Measurements from ENCODE around the gene GDF15.

Gene GDF15

GRCh38 chr19:18420930-18421329 is 35.0 kb downstream of the GDF15 start:
- peak overlapping the region; percentile 77 to 98 (median 94) for H3K4me3 ChIP-seq
- peak overlapping the region in 9 of 11 experiments; percentile 84 to 100 (median 95); a peak in 15 of 22 replicates for H3K27ac ChIP-seq
- peak overlapping the region; percentile 91 to 98 (median 95) for H3K4me2 ChIP-seq
- peak overlapping the region; percentile 82 to 98 (median 92) for H3K9ac ChIP-seq
- H3K27me3 ChIP-seq = no peaks in the 10 kb centered on the region
- peaks cover 0 to 14% (median 0%) of the 10 kb centered on the region in 11 experiments; a peak in 6 of 22 replicates for H3K36me3 ChIP-seq
- peaks cover 51 to 62% (median 57%) of the 10 kb centered on the region in 11 experiments for H4K20me1 ChIP-seq
- no peaks in the 10 kb centered on the region for H3K9me3 ChIP-seq (replicated peaks in 1 of 11)
- peaks cover 75 to 94% (median 89%) of the 10 kb centered on the region in 10 experiments for H3K4me1 ChIP-seq
- no peak for TF ChIP-seq Cebpa-rat (IDR thresholded peaks at IDR 0.05)

DNA sequence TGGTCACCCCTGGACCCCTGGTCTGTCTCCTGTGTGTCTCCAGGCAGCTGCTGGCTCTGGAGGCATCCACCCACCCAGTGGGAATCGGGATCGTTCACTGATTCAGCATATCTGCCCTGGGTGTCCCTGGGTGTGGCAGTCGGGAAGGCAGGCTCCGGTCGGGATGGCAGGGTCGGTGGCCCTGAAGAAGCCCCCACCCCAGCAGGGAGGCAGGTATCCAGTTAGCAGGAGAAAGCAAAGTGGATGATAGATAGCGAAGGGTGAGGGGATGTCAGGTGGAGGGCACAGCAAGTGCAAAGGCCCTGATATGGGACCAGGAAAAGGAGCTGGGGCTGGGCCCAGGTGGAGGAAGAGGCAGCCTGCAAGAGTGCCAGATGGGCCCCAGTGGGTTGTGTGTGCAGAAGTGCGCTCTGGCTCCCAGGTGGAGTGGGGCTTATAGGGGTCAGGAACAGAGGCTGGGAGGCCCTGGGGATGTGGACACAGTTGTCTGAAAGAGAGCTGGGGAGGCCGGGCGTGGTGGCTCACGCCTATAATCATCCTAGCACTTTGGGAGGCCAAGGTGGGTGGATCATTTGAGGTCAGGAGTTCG is 35.5 kb downstream of the GDF15 start:
- H3K36me3 ChIP-seq = peaks cover 0 to 14% (median 0%) of the 10 kb centered on the region in 11 experiments; a peak in 6 of 22 replicates
- no peak for TF ChIP-seq Cebpa-rat (IDR thresholded peaks at IDR 0.05)
- no peaks in the 10 kb centered on the region for H3K27me3 ChIP-seq
- H3K27ac ChIP-seq = peak overlapping the region in 1 of 11 experiments; percentile 92; a peak in 2 of 22 replicates
- H3K4me3 ChIP-seq = peak overlapping the region in 8 of 10 experiments; percentile 82 to 98 (median 96); a peak in 11 of 20 replicates
- H3K4me2 ChIP-seq = peak overlapping the region; percentile 91 to 98 (median 95)
- peaks cover 75 to 94% (median 89%) of the 10 kb centered on the region in 10 experiments for H3K4me1 ChIP-seq
- H3K9me3 ChIP-seq (replicated peaks in 1 of 11) = no peaks in the 10 kb centered on the region
- H3K9ac ChIP-seq = peak overlapping the region; percentile 82 to 98 (median 92); a peak in 20 of 22 replicates
- H4K20me1 ChIP-seq = peaks cover 56 to 67% (median 62%) of the 10 kb centered on the region in 11 experiments

DNA sequence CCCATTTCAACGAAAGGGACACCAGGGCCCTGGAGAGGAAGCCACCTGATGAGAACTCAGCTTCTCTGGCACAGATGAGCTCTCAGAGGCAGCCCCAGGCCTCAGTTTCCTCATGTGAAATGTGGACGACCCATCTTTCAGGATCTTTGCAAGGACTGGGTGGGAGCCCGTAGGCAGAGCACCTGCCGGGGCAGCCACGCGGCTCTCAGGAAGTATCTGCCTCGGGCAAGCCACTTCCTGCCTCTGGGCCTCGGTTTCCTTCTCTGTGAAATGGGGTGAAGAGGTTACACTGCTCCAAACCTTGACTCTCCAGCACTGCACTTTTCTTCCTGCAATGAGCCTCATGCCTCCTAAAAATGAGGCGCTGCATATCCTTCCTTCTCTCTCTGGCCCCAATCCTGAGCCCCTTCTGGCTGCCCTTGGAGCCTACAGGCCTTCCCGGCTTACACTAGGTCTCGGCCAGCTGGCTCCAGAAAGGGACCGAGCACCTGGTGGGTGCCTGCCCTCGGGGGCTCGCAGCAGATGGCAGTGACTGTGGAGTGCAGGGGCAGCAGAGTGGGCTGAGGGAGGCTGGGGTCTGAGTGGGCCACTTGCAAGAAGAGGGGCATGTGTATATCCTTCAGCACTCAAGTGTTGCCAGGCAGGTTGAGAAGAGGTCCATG is 36.7 kb downstream of the GDF15 start:
- no peaks in the 10 kb centered on the region for H3K9me3 ChIP-seq (replicated peaks in 1 of 11)
- peaks cover 84 to 94% (median 90%) of the 10 kb centered on the region in 10 experiments for H3K4me1 ChIP-seq
- no peaks in the 10 kb centered on the region for H3K27me3 ChIP-seq
- H3K4me2 ChIP-seq = peak overlapping the region; percentile 91 to 98 (median 95)
- H3K36me3 ChIP-seq = peaks cover 0 to 23% (median 0%) of the 10 kb centered on the region in 11 experiments; a peak in 7 of 22 replicates
- no peak for TF ChIP-seq Cebpa-rat (IDR thresholded peaks at IDR 0.05)
- peak overlapping the region in 6 of 10 experiments; percentile 1 to 98 (median 16); a peak in 5 of 20 replicates for H3K4me3 ChIP-seq
- peak overlapping the region in 10 of 11 experiments; percentile 37 to 95 (median 54); a peak in 18 of 22 replicates for H3K9ac ChIP-seq
- peak overlapping the region in 5 of 11 experiments; percentile 2 to 92 (median 11); a peak in 4 of 22 replicates for H3K27ac ChIP-seq
- peaks cover 68 to 79% (median 74%) of the 10 kb centered on the region in 11 experiments for H4K20me1 ChIP-seq

DNA sequence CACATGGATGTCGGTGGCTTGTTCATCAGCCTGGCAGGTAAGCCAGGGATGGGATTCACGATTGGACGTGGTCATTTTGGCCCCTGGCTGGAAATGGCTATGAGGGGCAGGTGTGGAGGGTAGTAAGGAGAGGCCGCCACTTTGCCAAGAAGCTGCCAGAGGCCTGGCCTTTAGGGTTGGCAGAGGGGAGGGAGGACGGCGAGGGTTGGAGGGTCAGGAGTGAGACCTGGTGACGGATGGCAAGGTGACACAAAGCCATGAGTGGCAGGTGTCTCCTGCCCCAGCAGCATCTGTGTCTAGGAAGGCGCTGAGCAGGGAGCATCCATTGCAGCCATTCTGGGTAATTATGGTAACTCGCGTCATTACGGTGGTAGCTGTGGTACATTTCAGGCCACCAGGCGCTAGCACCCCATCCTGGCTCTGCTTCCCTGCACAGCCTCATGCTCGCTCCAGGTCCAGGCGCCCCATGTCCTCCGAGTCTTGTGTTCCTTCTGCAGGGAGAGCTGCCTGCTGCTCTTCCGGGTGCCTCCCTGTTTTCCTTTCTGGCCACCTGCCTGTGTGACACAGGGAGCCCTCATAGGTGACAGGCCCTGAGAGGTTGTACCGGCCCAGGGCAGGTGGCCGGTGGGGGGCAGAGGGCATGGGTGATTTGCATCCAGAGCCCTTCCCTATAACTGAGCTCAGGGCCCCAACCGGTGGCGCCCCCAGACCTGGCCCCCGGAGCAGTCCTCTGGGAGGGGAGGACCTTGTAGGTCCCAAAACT is 37.5 kb downstream of the GDF15 start:
- peaks cover 72 to 87% (median 78%) of the 10 kb centered on the region in 11 experiments for H4K20me1 ChIP-seq
- peaks cover 85 to 94% (median 90%) of the 10 kb centered on the region in 10 experiments for H3K4me1 ChIP-seq
- H3K36me3 ChIP-seq = peaks cover 0 to 23% (median 0%) of the 10 kb centered on the region in 11 experiments; a peak in 7 of 22 replicates
- no peaks in the 10 kb centered on the region for H3K9me3 ChIP-seq (replicated peaks in 1 of 11)
- TF ChIP-seq Cebpa-rat (IDR thresholded peaks at IDR 0.05) = no peak
- H3K4me2 ChIP-seq = peak overlapping the region; percentile 91 to 98 (median 95)
- peak overlapping the region in 6 of 10 experiments; percentile 12 to 42 (median 24); a peak in 9 of 20 replicates for H3K4me3 ChIP-seq
- no peaks in the 10 kb centered on the region for H3K27me3 ChIP-seq
- peak overlapping the region in 7 of 11 experiments; percentile 1 to 92 (median 25); a peak in 9 of 22 replicates for H3K27ac ChIP-seq
- peak overlapping the region; percentile 46 to 95 (median 60); a peak in 21 of 22 replicates for H3K9ac ChIP-seq

DNA sequence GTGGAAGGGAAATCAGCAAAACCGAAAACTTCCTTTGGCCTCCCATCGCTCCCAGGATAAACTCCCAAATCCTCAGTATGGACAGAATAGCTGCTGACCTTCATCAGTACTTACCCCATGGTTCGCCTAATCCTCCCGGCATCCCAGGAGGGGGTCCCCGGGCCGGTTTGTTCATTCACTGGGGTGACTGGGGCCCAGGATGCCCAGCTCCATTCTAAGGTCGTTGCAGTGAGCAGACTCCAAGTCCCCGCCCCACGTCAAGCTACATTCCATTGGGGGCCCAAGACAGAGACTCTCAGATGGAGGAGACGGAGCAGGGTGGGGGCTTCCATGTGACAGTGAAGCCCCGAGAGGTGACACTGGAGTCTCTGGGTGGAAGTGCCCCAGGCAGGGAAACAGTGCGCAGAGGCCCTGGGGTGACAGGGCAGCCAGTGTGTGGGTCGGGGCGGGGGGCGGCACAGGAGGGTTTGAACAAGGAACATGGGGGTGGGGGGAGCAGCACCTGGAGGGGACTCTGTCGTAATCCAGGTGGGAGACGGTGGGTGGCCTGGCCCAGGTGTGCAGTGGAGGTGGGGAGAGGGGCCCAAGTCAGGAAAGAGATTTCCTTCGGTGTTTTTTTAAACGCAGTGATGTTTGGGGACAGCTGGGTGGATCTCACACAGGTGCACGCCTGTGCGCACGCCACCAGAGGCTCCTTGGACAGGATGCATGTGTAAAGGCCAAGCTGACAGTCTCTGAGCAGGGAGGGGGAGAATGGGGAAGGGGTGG is 38.3 kb downstream of the GDF15 start:
- Histone ChIP-seq H3K9ac (peak overlapping the region; percentile 46 to 95 (median 60); a peak in 21 of 22 replicates), H3K9me3 (replicated peaks in 1 of 11) (no peaks in the 10 kb centered on the region), H3K36me3 (peaks cover 0 to 23% (median 0%) of the 10 kb centered on the region in 11 experiments; a peak in 7 of 22 replicates), H3K4me2 (peak overlapping the region; percentile 91 to 98 (median 95)), H3K4me1 (peaks cover 87 to 93% (median 89%) of the 10 kb centered on the region in 10 experiments), H4K20me1 (peaks cover 74 to 93% (median 83%) of the 10 kb centered on the region in 11 experiments), H3K4me3 (peak overlapping the region in 2 of 10 experiments; percentile 25 to 38; a peak in 2 of 20 replicates), H3K27ac (peak overlapping the region in 6 of 11 experiments; percentile 1 to 92 (median 28); a peak in 5 of 22 replicates), H3K27me3 (no peaks in the 10 kb centered on the region)
- no peak for TF ChIP-seq Cebpa-rat (IDR thresholded peaks at IDR 0.05)

GRCh38 chr19:18424890-18425514 is 39.0 kb downstream of the GDF15 start:
- H3K36me3 ChIP-seq = peaks cover 0 to 23% (median 0%) of the 10 kb centered on the region in 11 experiments; a peak in 7 of 22 replicates
- peak overlapping the region; percentile 91 to 98 (median 96) for H3K4me2 ChIP-seq
- H3K9me3 ChIP-seq (replicated peaks in 1 of 11) = no peaks in the 10 kb centered on the region
- H3K27ac ChIP-seq = peak overlapping the region in 4 of 11 experiments; percentile 8 to 69 (median 58); a peak in 6 of 22 replicates
- no peaks in the 10 kb centered on the region for H3K27me3 ChIP-seq
- no peak for TF ChIP-seq Cebpa-rat (IDR thresholded peaks at IDR 0.05)
- H3K4me1 ChIP-seq = peaks cover 94 to 99% (median 96%) of the 10 kb centered on the region in 10 experiments
- peaks cover 74 to 100% (median 81%) of the 10 kb centered on the region in 11 experiments for H4K20me1 ChIP-seq
- peak overlapping the region in 8 of 11 experiments; percentile 51 to 67 (median 62); a peak in 14 of 22 replicates for H3K9ac ChIP-seq
- peak overlapping the region in 1 of 10 experiments; percentile 22; a peak in 1 of 20 replicates for H3K4me3 ChIP-seq

Measured in BLaER1 treated with 17β-estradiol and CSF1 and Interleukin-3, amounts not matched to agents 10 nM and 100 nM (cell line).